ENCODE data around the gene DPM2.

Gene DPM2

GRCh38 chr9:127953154-127953553 lies 15.5 kb upstream of the DPM2 start:
- H3K27ac Mint-ChIP-seq: no peak overlapping the region
- H3K27me3 Mint-ChIP-seq: no peaks in the 10 kb centered on the region
- H3K4me1 Mint-ChIP-seq (ENCODE audit: low read depth): peaks cover 86% of the 10 kb centered on the region
- no peak overlapping the region for H3K4me3 Mint-ChIP-seq
- H3K9me3 Mint-ChIP-seq: no peaks in the 10 kb centered on the region
- peaks cover 7% of the 10 kb centered on the region for H3K36me3 Mint-ChIP-seq (ENCODE audit: low read depth)

- H3K4me1 Mint-ChIP-seq (ENCODE audit: low read depth): peaks cover 62% of the 10 kb centered on the region
- peaks cover 10% of the 10 kb centered on the region for H3K36me3 Mint-ChIP-seq (ENCODE audit: low read depth)
- no peaks in the 10 kb centered on the region for H3K9me3 Mint-ChIP-seq
- H3K27me3 Mint-ChIP-seq: no peaks in the 10 kb centered on the region
- no peak overlapping the region for H3K4me3 Mint-ChIP-seq
- peak overlapping the region; percentile 19 for H3K27ac Mint-ChIP-seq
Measured at GRCh38 chr9:127950513-127951289, 13.0 kb upstream of the DPM2 start.

- Mint-ChIP-seq H3K4me3 (no peak overlapping the region), H3K4me1 (ENCODE audit: low read depth) (peaks cover 55% of the 10 kb centered on the region), H3K36me3 (ENCODE audit: low read depth) (peaks cover 11% of the 10 kb centered on the region), H3K27ac (peak overlapping the region; percentile 55), H3K9me3 (no peaks in the 10 kb centered on the region), H3K27me3 (no peaks in the 10 kb centered on the region)
Measured at GRCh38 chr9:127949827-127950512, 12.3 kb upstream of the DPM2 start.

GRCh38 chr9:127947841-127948710 lies 10.4 kb upstream of the DPM2 start:
- Mint-ChIP-seq H3K4me3 (no peak overlapping the region), H3K27me3 (no peaks in the 10 kb centered on the region), H3K9me3 (no peaks in the 10 kb centered on the region), H3K27ac (peak overlapping the region; percentile 75), H3K36me3 (ENCODE audit: low read depth) (peaks cover 16% of the 10 kb centered on the region), H3K4me1 (ENCODE audit: low read depth) (peaks cover 48% of the 10 kb centered on the region)

- H3K9me3 Mint-ChIP-seq: no peaks in the 10 kb centered on the region
- peaks cover 46% of the 10 kb centered on the region for H3K4me1 Mint-ChIP-seq (ENCODE audit: low read depth)
- H3K27ac Mint-ChIP-seq: no peak overlapping the region
- H3K27me3 Mint-ChIP-seq: no peaks in the 10 kb centered on the region
- peaks cover 20% of the 10 kb centered on the region for H3K36me3 Mint-ChIP-seq (ENCODE audit: low read depth)
- no peak overlapping the region for H3K4me3 Mint-ChIP-seq
Measured at GRCh38 chr9:127946728-127947127, 9.1 kb upstream of the DPM2 start.

DNA sequence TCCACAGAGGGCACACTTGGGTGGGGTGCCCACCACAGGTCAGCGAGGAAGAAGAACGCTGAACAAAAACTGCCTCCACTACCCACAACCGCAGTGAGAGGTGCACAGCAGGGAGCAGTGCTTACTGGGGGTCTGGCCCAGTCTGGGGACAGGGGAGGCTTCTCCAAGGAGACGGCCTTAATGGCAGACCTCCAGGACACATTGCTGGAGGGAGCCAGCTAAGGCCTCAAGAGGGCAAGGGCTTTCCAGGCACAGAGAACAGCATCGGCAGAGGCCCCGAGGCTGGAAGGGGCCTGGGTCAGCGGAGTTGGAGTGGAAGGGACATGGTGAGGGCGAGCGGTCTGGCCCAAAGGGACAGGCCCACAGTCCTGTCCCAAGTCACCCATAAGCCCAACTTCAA lies 8.3 kb upstream of the DPM2 start:
- no peaks in the 10 kb centered on the region for H3K9me3 Mint-ChIP-seq
- H3K4me3 Mint-ChIP-seq: no peak overlapping the region
- H3K27me3 Mint-ChIP-seq: no peaks in the 10 kb centered on the region
- peaks cover 20% of the 10 kb centered on the region for H3K36me3 Mint-ChIP-seq (ENCODE audit: low read depth)
- H3K27ac Mint-ChIP-seq: peak overlapping the region; percentile 16
- peaks cover 40% of the 10 kb centered on the region for H3K4me1 Mint-ChIP-seq (ENCODE audit: low read depth)

DNA sequence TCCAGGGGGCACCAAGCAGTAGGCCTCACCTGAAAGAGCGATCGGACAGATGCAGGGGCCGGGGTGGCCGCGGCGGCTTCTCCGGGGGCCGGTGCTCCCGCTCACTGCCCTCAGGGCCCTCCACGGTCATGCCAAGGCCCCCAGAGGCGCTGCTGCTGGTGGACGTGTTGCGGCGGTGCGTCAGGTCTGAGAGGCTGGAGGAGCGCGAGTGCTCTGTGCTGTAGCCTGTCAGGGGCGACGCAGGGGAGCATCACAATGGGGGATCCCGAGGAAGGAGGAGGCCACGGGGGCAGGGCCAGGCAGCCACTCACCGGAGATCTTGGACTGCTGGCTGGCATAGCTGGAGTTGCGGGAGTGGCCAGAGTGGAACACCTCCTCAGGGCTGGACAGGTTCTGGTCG lies 7.7 kb upstream of the DPM2 start:
- Mint-ChIP-seq H3K27me3 (no peaks in the 10 kb centered on the region), H3K9me3 (no peaks in the 10 kb centered on the region), H3K36me3 (ENCODE audit: low read depth) (peaks cover 20% of the 10 kb centered on the region), H3K4me1 (ENCODE audit: low read depth) (peaks cover 34% of the 10 kb centered on the region), H3K4me3 (no peak overlapping the region), H3K27ac (no peak overlapping the region)

DNA sequence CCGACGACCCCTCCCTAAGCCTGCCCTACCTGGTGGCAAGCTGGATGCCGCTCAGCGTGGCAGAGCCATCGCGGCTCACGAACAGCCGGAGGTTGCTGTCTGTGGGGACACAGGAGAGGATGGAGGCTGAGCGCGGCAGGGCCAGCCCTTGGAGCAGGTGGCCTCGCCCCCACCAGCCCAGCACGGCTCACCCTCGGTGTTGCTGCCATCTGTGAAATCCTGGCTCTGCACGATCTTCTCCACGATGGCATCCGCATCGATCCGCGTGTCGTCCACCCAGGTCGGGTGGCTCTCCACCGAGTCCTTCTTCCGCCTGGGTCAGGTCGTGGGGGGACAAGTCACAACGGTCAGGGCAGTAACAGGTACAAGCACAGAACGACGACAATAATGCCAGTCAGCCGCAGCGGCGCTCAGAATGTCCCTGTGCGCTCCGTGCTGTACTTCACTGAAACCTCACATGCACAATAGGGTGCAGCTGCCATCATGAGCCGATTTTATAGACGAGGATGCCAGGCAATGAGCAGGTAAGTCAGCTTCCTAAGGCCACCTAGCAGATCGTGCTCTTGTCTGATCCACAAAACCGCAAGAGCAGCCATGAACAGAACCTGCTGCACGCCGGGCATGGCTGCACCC lies 7.0 kb upstream of the DPM2 start:
- Mint-ChIP-seq H3K4me1 (ENCODE audit: low read depth) (peaks cover 27% of the 10 kb centered on the region), H3K4me3 (no peak overlapping the region), H3K27me3 (no peaks in the 10 kb centered on the region), H3K27ac (no peak overlapping the region), H3K36me3 (ENCODE audit: low read depth) (peaks cover 20% of the 10 kb centered on the region), H3K9me3 (no peaks in the 10 kb centered on the region)

GRCh38 chr9:127943731-127944144 lies 6.1 kb upstream of the DPM2 start:
- peaks cover 23% of the 10 kb centered on the region for H3K4me1 Mint-ChIP-seq (ENCODE audit: low read depth)
- H3K27me3 Mint-ChIP-seq: no peaks in the 10 kb centered on the region
- H3K36me3 Mint-ChIP-seq (ENCODE audit: low read depth): peaks cover 18% of the 10 kb centered on the region
- H3K27ac Mint-ChIP-seq: no peak overlapping the region
- no peak overlapping the region for H3K4me3 Mint-ChIP-seq
- H3K9me3 Mint-ChIP-seq: no peaks in the 10 kb centered on the region

DNA sequence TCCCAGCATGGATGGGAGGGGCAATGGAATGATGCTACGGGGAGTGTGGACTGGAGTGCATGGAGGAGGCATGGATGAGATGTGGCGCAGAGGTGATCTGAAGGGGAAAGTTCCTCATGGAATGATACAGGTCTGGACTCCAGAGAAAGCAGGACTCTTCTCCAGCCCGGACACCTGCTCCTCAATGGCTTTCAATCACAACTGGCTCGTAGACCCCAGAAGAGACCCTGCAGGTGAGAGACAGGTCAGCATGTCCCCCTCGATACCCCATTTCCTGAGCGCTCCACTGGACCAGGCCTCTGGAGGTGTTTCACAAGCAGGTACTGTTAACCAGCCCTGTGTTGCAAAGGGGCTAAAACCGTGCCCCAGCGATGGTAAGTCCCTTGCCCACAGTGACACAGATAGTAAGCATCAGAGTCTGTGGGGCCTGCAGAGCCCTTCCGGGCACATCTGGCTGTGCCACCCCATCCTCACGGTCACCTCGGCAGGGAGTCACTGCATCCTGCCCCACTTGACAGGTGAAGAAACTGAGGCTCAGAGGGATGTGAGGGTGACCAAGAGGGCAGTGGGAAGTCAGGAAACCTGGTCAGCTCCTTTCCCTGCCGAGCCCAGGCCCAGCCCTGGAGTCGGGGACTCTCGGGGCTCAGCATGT lies 5.5 kb upstream of the DPM2 start:
- H3K27ac Mint-ChIP-seq: peak overlapping the region; percentile 65
- H3K9me3 Mint-ChIP-seq: no peaks in the 10 kb centered on the region
- H3K4me1 Mint-ChIP-seq (ENCODE audit: low read depth): peaks cover 24% of the 10 kb centered on the region
- H3K4me3 Mint-ChIP-seq: no peak overlapping the region
- H3K27me3 Mint-ChIP-seq: no peaks in the 10 kb centered on the region
- peaks cover 16% of the 10 kb centered on the region for H3K36me3 Mint-ChIP-seq (ENCODE audit: low read depth)

- Mint-ChIP-seq H3K9me3 (no peaks in the 10 kb centered on the region), H3K36me3 (ENCODE audit: low read depth) (peaks cover 12% of the 10 kb centered on the region), H3K4me3 (no peak overlapping the region), H3K27me3 (no peaks in the 10 kb centered on the region), H3K4me1 (ENCODE audit: low read depth) (peaks cover 31% of the 10 kb centered on the region), H3K27ac (peak overlapping the region; percentile 65)
Measured at GRCh38 chr9:127942216-127943010, 4.8 kb upstream of the DPM2 start.

GRCh38 chr9:127941961-127942215 lies 4.2 kb upstream of the DPM2 start:
- no peaks in the 10 kb centered on the region for H3K27me3 Mint-ChIP-seq
- H3K4me3 Mint-ChIP-seq: no peak overlapping the region
- peaks cover 14% of the 10 kb centered on the region for H3K36me3 Mint-ChIP-seq (ENCODE audit: low read depth)
- H3K4me1 Mint-ChIP-seq (ENCODE audit: low read depth): peaks cover 35% of the 10 kb centered on the region
- no peak overlapping the region for H3K27ac Mint-ChIP-seq
- no peaks in the 10 kb centered on the region for H3K9me3 Mint-ChIP-seq

GRCh38 chr9:127941062-127941960 lies 3.7 kb upstream of the DPM2 start:
- Mint-ChIP-seq H3K4me3 (no peak overlapping the region), H3K27ac (no peak overlapping the region), H3K4me1 (ENCODE audit: low read depth) (peaks cover 41% of the 10 kb centered on the region), H3K36me3 (ENCODE audit: low read depth) (peaks cover 14% of the 10 kb centered on the region), H3K9me3 (no peaks in the 10 kb centered on the region), H3K27me3 (no peaks in the 10 kb centered on the region)
